Measurements from ENCODE around the gene BOK. TPM values are rescaled to one million over a fixed set of nuclear protein-coding genes. Genes with fewer than 3 reads are reported as not detected.

The BOK gene
- total RNA-seq, 6 experiments from 2014 or later = 50.1 to 119 (median 90.5) TPM

DNA sequence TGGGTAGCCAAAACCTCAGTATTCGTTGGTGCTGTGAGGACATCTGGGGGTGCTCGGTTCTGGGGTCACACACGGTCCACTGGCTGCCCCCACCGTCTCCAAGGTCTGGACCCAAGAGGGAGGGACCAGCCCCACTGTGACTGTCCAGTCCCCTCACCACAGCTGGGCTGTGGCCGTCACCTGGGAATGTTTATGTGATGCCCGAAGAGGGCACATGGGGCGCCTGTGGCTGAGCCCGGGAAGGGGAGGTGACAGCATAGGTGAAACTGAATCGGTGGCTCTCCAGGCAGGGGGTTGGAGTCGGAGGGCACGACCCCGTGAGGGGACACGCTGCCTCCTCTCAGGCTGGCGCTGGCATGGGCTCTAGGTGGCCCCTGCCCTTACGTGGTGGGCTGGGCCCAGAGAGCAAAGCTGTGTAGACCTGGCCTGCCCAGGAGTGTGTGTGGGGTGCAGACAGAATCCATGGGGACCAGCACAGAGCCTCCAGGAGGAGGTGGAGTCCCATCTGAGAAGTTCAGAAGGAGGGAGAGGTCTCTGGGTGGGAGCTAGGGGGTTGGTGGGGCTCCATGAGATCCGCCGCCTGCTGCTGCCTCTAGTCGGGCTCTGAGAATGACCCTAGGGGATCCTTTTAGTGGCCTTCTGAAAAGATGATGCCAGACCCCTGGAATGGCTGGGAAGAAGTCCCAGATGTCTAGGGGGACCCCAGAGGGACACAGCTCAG is 1.8 kb downstream of the BOK start:
- DNase-seq = peak in 1 of 3 donors; percentile 68
- intact Hi-C loops (cut with DNase I) = no loop called here

DNA sequence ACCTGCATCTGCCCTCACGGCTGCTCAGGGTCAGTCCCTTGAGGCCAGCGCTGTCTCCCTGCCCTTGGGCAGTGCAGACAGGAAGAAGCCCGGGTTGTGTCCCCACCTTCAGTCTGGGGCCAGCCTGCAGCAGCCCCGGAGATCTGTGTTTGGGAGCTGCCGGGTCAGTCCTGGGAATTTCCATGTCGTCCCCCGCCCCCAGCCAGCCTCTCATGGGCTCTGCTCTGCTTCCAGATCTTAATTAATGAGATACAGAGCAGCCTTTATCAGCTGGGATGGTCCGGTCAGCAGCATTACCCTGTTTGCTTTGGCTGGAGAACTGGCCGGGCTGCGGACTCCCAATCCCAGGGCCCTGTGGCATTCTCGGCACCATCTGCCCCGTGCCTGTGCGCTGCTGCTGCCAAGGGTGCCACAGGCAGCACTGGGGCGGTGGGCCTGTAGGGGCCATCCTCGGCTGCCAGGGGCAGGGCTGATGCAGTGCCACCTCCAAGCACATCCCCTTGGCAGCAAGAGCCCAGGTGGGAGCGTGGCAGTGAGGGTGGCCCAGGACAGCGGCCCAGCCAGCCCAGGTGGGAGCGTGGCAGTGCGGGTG is 2.4 kb downstream of the BOK start:
- DNase-seq (peak; percentile 75 to 90 (median 88)), ATAC-seq (peak; percentile 47 to 74 (median 64))
- intact Hi-C loops (cut with DNase I) = no loop called here
- H3K36me3 ChIP-seq = peaks cover 0 to 15% (median 6%) of the 10 kb centered on the region in 4 donors
- peak overlapping the region; percentile 80 to 89 (median 88) for H3K4me3 ChIP-seq
- H3K27me3 ChIP-seq = no peaks in the 10 kb centered on the region
- peak overlapping the region; percentile 83 to 97 (median 97) for H3K27ac ChIP-seq
- H3K4me1 ChIP-seq = peaks cover 0 to 21% (median 8%) of the 10 kb centered on the region in 4 donors
- 12% methylated on average over 5 of the region's 19 CpGs for WGBS (ENCODE audit: insufficient coverage, low coverage, low lambda C conversion rate, missing lambda C conversion rate)
- H3K9me3 ChIP-seq = no peaks in the 10 kb centered on the region
- no peak for TF ChIP-seq POLR2A (IDR thresholded peaks at IDR 0.05)
- TF ChIP-seq, protein P1, sequence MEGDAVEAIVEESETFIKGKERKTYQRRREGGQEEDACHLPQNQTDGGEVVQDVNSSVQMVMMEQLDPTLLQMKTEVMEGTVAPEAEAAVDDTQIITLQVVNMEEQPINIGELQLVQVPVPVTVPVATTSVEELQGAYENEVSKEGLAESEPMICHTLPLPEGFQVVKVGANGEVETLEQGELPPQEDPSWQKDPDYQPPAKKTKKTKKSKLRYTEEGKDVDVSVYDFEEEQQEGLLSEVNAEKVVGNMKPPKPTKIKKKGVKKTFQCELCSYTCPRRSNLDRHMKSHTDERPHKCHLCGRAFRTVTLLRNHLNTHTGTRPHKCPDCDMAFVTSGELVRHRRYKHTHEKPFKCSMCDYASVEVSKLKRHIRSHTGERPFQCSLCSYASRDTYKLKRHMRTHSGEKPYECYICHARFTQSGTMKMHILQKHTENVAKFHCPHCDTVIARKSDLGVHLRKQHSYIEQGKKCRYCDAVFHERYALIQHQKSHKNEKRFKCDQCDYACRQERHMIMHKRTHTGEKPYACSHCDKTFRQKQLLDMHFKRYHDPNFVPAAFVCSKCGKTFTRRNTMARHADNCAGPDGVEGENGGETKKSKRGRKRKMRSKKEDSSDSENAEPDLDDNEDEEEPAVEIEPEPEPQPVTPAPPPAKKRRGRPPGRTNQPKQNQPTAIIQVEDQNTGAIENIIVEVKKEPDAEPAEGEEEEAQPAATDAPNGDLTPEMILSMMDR (IDR thresholded peaks at IDR 0.05) = no peak

More for the DNA sequence above, 1.8 kb downstream of the BOK start:
- Histone ChIP-seq H3K27me3 (no peaks in the 10 kb centered on the region), H3K36me3 (peaks cover 0 to 15% (median 6%) of the 10 kb centered on the region in 4 donors), H3K4me3 (peak overlapping the region; percentile 80 to 89 (median 88)), H3K27ac (peak overlapping the region; percentile 83 to 97 (median 97)), H3K4me1 (peaks cover 0 to 21% (median 8%) of the 10 kb centered on the region in 4 donors), H3K9me3 (no peaks in the 10 kb centered on the region)
- WGBS (ENCODE audit: insufficient coverage, low coverage, low lambda C conversion rate, missing lambda C conversion rate) = 29% methylated on average over 9 of the region's 18 CpGs
- no peak for TF ChIP-seq POLR2A (IDR thresholded peaks at IDR 0.05)
- TF ChIP-seq, protein P1 (IDR thresholded peaks at IDR 0.05) = no peak
- ATAC-seq = peak; percentile 4 to 24 (median 12)

DNA sequence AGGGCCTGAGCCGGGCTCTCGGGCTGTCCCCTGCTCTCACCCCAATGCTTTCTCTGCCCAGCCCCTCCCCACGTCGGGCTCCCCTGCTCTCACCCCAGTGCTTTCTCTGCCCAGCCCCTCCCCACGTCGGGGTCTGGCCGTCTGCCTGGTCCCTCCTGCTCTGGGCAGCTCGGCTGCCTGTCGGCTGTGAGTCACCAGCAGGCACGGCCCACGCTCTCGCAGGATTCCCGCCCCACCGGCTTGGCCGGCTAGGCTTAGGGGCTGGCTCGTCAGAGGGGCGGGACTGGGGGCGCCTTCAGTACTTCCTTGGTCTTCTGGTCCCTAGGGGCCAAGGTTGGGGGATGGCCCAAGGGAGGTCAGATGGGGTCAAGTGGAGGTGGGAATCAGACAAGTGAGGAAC is 3.3 kb downstream of the BOK start:
- H3K27ac ChIP-seq = peak overlapping the region in 2 of 3 donors; percentile 24 to 31
- intact Hi-C loops (cut with DNase I) = no loop called here
- H3K36me3 ChIP-seq = peaks cover 0 to 18% (median 6%) of the 10 kb centered on the region in 4 donors
- H3K27me3 ChIP-seq = no peaks in the 10 kb centered on the region
- H3K4me3 ChIP-seq = peak overlapping the region; percentile 14 to 89 (median 41)
- TF ChIP-seq, protein P1 (IDR thresholded peaks at IDR 0.05) = no peak
- TF ChIP-seq POLR2A (IDR thresholded peaks at IDR 0.05) = no peak
- H3K9me3 ChIP-seq = no peaks in the 10 kb centered on the region
- 10% methylated on average over 6 of the region's 18 CpGs for WGBS (ENCODE audit: insufficient coverage, low coverage, low lambda C conversion rate, missing lambda C conversion rate)
- peaks cover 0 to 21% (median 8%) of the 10 kb centered on the region in 4 donors for H3K4me1 ChIP-seq
- peak; percentile 82 to 88 (median 85) for DNase-seq
- ATAC-seq = peak; percentile 6 to 59 (median 42)

DNA sequence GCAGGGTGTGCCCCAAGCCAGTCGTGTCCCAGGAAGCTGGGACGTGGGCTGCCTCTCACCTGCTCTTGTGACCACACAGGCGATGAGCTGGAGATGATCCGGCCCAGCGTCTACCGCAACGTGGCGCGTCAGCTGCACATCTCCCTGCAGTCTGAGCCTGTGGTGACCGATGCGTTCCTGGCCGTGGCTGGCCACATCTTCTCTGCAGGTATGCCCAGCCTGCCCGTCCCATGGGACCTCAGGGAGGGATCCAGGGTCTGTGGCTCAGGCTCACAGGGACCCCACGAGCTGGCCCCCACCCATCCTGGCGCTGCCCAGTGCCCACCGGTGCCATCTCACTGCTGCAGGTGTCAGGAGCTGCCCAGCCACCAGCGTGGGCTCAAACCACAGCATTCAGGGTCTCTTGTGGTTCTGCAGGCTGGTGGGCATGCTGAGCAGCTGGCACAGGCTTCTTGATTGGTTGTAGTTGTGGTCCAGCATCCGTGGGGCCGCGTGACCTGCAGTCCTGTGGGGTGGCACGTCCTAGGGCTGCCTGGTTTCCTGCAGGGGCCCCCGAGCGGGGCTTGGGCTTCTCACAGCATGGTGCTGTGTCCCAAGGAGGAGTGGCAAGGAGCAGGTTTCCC is 3.8 kb downstream of the BOK start:
- Histone ChIP-seq H3K27ac (peak overlapping the region in 1 of 3 donors; percentile 24), H3K4me1 (peaks cover 0 to 21% (median 8%) of the 10 kb centered on the region in 4 donors), H3K9me3 (no peaks in the 10 kb centered on the region), H3K4me3 (peak overlapping the region in 1 of 3 donors; percentile 89), H3K27me3 (no peaks in the 10 kb centered on the region), H3K36me3 (peaks cover 0 to 18% (median 8%) of the 10 kb centered on the region in 4 donors)
- DNase-seq (peak in 1 of 3 donors; percentile 57), ATAC-seq (no peak)
- no peak for TF ChIP-seq POLR2A (IDR thresholded peaks at IDR 0.05)
- TF ChIP-seq, protein P1 (IDR thresholded peaks at IDR 0.05) = no peak
- 40% methylated on average over 1 of the region's 23 CpGs for WGBS (ENCODE audit: insufficient coverage, low coverage, low lambda C conversion rate, missing lambda C conversion rate)
- intact Hi-C loops (cut with DNase I) = no loop called here
